HUES48 (cell line): Measurements from ENCODE around the gene HSPBP1.

ENCODE experiments used
- H3K27ac ChIP-seq: one replicate; pipeline ENCODE4 v1.7.0; 2013; ENCODE audit warnings: low read depth, low read length, inconsistent platforms
- H3K27me3 ChIP-seq: 2 replicates; pipeline ENCODE4 v1.6.1; 2013; ENCODE audit warnings: mild to moderate bottlenecking, low read length; ENCODE audit not compliant: control insufficient read depth, insufficient read depth
- H3K36me3 ChIP-seq: 2 replicates; pipeline ENCODE4 v1.6.1; 2013; ENCODE audit warnings: low read length; ENCODE audit not compliant: control insufficient read depth, insufficient read depth
- H3K4me1 ChIP-seq: 2 replicates; pipeline ENCODE4 v1.6.1; 2013; ENCODE audit warnings: mild to moderate bottlenecking, low read length; ENCODE audit not compliant: control insufficient read depth, insufficient read depth
- H3K4me3 ChIP-seq: 2 replicates; pipeline ENCODE4 v1.5.1; 2013; ENCODE audit warnings: mild to moderate bottlenecking, low read depth, low read length
- H3K9ac ChIP-seq: 2 replicates; pipeline ENCODE4 v1.6.1; 2013; ENCODE audit warnings: mild to moderate bottlenecking, low read depth, low read length, moderate library complexity
- H3K9me3 ChIP-seq: 2 replicates; pipeline ENCODE4 v1.6.1; 2013; ENCODE audit warnings: low read length; ENCODE audit not compliant: control insufficient read depth, insufficient read depth

The HSPBP1 gene

GRCh38 chr19:55252760-55253663, 26.9 kb downstream of the HSPBP1 start:
- Histone ChIP-seq H3K4me1 (peaks cover 11% of the 10 kb centered on the region), H3K27ac (no peak overlapping the region), H3K4me3 (no peak overlapping the region), H3K9ac (no peak overlapping the region), H3K27me3 (no peaks in the 10 kb centered on the region), H3K9me3 (no peaks in the 10 kb centered on the region), H3K36me3 (peaks cover 13% of the 10 kb centered on the region; the same call in 1 of the 2 replicates)

- Histone ChIP-seq H3K36me3 (peaks cover 20% of the 10 kb centered on the region), H3K27ac (no peak overlapping the region), H3K9me3 (no peaks in the 10 kb centered on the region), H3K4me1 (0 out of 2 replicates have a peak, but pooled peaks cover 6% of the 10 kb centered on the region), H3K27me3 (no peaks in the 10 kb centered on the region), H3K4me3 (no peak overlapping the region), H3K9ac (no peak overlapping the region)
These were observed 28.4 kb downstream of the HSPBP1 start for GRCh38 chr19:55251341-55252081.

- no peaks in the 10 kb centered on the region for H3K27me3 ChIP-seq
- H3K36me3 ChIP-seq: peaks cover 28% of the 10 kb centered on the region
- H3K4me1 ChIP-seq: 0 out of 2 replicates have a peak, but pooled peaks cover 6% of the 10 kb centered on the region
- H3K9ac ChIP-seq: no peak overlapping the region
- H3K27ac ChIP-seq: no peak overlapping the region
- no peak overlapping the region for H3K4me3 ChIP-seq
- H3K9me3 ChIP-seq: no peaks in the 10 kb centered on the region
These were observed 29.5 kb downstream of the HSPBP1 start for GRCh38 chr19:55250262-55251036.

- no peaks in the 10 kb centered on the region for H3K9me3 ChIP-seq
- H3K4me3 ChIP-seq: no peak overlapping the region
- no peaks in the 10 kb centered on the region for H3K27me3 ChIP-seq
- peaks cover 34% of the 10 kb centered on the region for H3K36me3 ChIP-seq
- no peak overlapping the region for H3K27ac ChIP-seq
- 0 out of 2 replicates have a peak, but pooled peaks cover 6% of the 10 kb centered on the region for H3K4me1 ChIP-seq
- no peak overlapping the region for H3K9ac ChIP-seq
These were observed 30.1 kb downstream of the HSPBP1 start for GRCh38 chr19:55249841-55250240.

GRCh38 chr19:55248704-55249103, 31.2 kb downstream of the HSPBP1 start:
- no peak overlapping the region for H3K27ac ChIP-seq
- peaks cover 46% of the 10 kb centered on the region for H3K36me3 ChIP-seq
- H3K27me3 ChIP-seq: no peaks in the 10 kb centered on the region
- H3K4me3 ChIP-seq: no peak overlapping the region
- no peaks in the 10 kb centered on the region for H3K9me3 ChIP-seq
- H3K4me1 ChIP-seq: no peaks in the 10 kb centered on the region
- no peak overlapping the region for H3K9ac ChIP-seq

- H3K36me3 ChIP-seq: peaks cover 46% of the 10 kb centered on the region
- H3K27me3 ChIP-seq: no peaks in the 10 kb centered on the region
- no peak overlapping the region for H3K27ac ChIP-seq
- no peaks in the 10 kb centered on the region for H3K4me1 ChIP-seq
- no peaks in the 10 kb centered on the region for H3K9me3 ChIP-seq
- no peak overlapping the region for H3K4me3 ChIP-seq
- no peak overlapping the region for H3K9ac ChIP-seq
These were observed 31.7 kb downstream of the HSPBP1 start for GRCh38 chr19:55248166-55248675.

GRCh38 chr19:55247621-55248099, 32.2 kb downstream of the HSPBP1 start:
- H3K4me1 ChIP-seq: no peaks in the 10 kb centered on the region
- no peaks in the 10 kb centered on the region for H3K9me3 ChIP-seq
- H3K27me3 ChIP-seq: no peaks in the 10 kb centered on the region
- H3K4me3 ChIP-seq: no peak overlapping the region
- peaks cover 49% of the 10 kb centered on the region for H3K36me3 ChIP-seq
- H3K27ac ChIP-seq: no peak overlapping the region
- no peak overlapping the region for H3K9ac ChIP-seq

- H3K27ac ChIP-seq: no peak overlapping the region
- H3K9ac ChIP-seq: no peak overlapping the region
- no peak overlapping the region for H3K4me3 ChIP-seq
These were observed 33.2 kb downstream of the HSPBP1 start for GRCh38 chr19:55246462-55247451.

GRCh38 chr19:55245236-55245904, 34.5 kb downstream of the HSPBP1 start:
- Histone ChIP-seq H3K4me1 (no peaks in the 10 kb centered on the region), H3K9ac (no peak overlapping the region), H3K36me3 (peaks cover 66% of the 10 kb centered on the region), H3K4me3 (no peak overlapping the region), H3K27me3 (no peaks in the 10 kb centered on the region), H3K9me3 (no peaks in the 10 kb centered on the region), H3K27ac (no peak overlapping the region)

More at GRCh38 chr19:55246462-55247451, 33.2 kb downstream of the HSPBP1 start:
- no peaks in the 10 kb centered on the region for H3K9me3 ChIP-seq
- H3K36me3 ChIP-seq: peaks cover 56% of the 10 kb centered on the region
- H3K4me1 ChIP-seq: no peaks in the 10 kb centered on the region
- no peaks in the 10 kb centered on the region for H3K27me3 ChIP-seq
